SU-DHL-6 (cell line): ENCODE data around the gene SERTAD3.
"Not testable (repeated sequence)": the region's sequence is repeated elsewhere in the genome, so short reads cannot be mapped to it uniquely, and the experiment has no call there.

Source experiments
- H2AFZ ChIP-seq: fragments of 200-600 bp; sonication (generic); 2 replicates; pipeline ENCODE4 v1.6.1; 2014; ENCODE audit warnings: low read depth, mild to moderate bottlenecking, moderate library complexity, mixed read lengths, antibody characterized with exemption, low read length; ENCODE audit not compliant: severe bottlenecking
- H3F3A ChIP-seq: fragments of 200-600 bp; shearing (Covaris generic); 2 replicates; pipeline ENCODE4 v1.6.0; 2016; ENCODE audit warnings: antibody characterized with exemption, mild to moderate bottlenecking; ENCODE audit not compliant: insufficient read depth
- H3K27ac ChIP-seq: fragments of 200-600 bp; sonication (generic); 2 replicates; pipeline ENCODE4 v1.5.1; 2016; ENCODE audit warnings: low read depth, mild to moderate bottlenecking, low read length, moderate library complexity, mixed read lengths
- H3K27me3 ChIP-seq: fragments of 200-600 bp; sonication (generic), shearing (Covaris generic); 2 replicates; pipeline ENCODE4 v1.6.0; 2014; ENCODE audit warnings: mild to moderate bottlenecking, low read length
- H3K36me3 ChIP-seq: fragments of 200-600 bp; sonication (generic); 2 replicates; pipeline ENCODE4 v1.6.1; 2014; ENCODE audit warnings: mild to moderate bottlenecking, low read length, mixed read lengths
- H3K4me2 ChIP-seq: fragments of 300-600, 200-600 bp; shearing (Covaris generic), sonication (generic); 2 replicates; pipeline ENCODE4 v1.6.0; 2014; ENCODE audit warnings: low read length, low read depth, mild to moderate bottlenecking; ENCODE audit not compliant: poor library complexity, severe bottlenecking
- H3K4me3 ChIP-seq: fragments of 200-600 bp; sonication (generic); 2 replicates; pipeline ENCODE4 v1.5.1; 2014; ENCODE audit warnings: antibody characterized with exemption, low read length, mild to moderate bottlenecking, mixed read lengths; ENCODE audit not compliant: insufficient read depth, poor library complexity, severe bottlenecking
- H3K79me2 ChIP-seq: fragments of 200-600 bp; sonication (generic); 2 replicates; pipeline ENCODE4 v1.6.1; 2014; ENCODE audit warnings: mild to moderate bottlenecking, low read length, moderate library complexity; ENCODE audit not compliant: insufficient read depth
- H3K9ac ChIP-seq: fragments of 200-600 bp; sonication (generic); 2 replicates; pipeline ENCODE4 v1.7.0; 2014; ENCODE audit warnings: mild to moderate bottlenecking, low read length
- H3K9me2 ChIP-seq: fragments of 200-600 bp; sonication (generic); replicated peaks from 2 replicates; pipeline ENCODE4 v1.6.1; 2014; ENCODE audit warnings: low read length; ENCODE audit not compliant: insufficient read depth
- H3K9me3 ChIP-seq: fragments of 200-600 bp; sonication (generic); 2 replicates; pipeline ENCODE4 v1.6.1; 2014; ENCODE audit warnings: low read length, mixed read lengths; ENCODE audit not compliant: insufficient read depth
- H4K20me1 ChIP-seq: fragments of 200-600 bp; sonication (generic); 2 replicates; pipeline ENCODE4 v1.6.1; 2014; ENCODE audit warnings: low read depth, mild to moderate bottlenecking, antibody characterized with exemption, low read length, moderate library complexity, mixed read lengths
- CTCF ChIP-seq: fragments of 200-600 bp; sonication (generic); IDR thresholded peaks from one replicate; pipeline ENCODE4 v1.5.1; 2017; ENCODE audit warnings: antibody characterized with exemption, mild to moderate bottlenecking, low read length, moderate library complexity; ENCODE audit not compliant: insufficient read depth, poor library complexity, severe bottlenecking
- EZH2phosphoT487 ChIP-seq: fragments of 200-600 bp; sonication (generic), shearing (Covaris generic); conservative IDR thresholded peaks from 2 replicates; pipeline ENCODE4 v1.6.1; 2018; ENCODE audit warnings: mild to moderate bottlenecking, antibody characterized with exemption, low read length, moderate library complexity, mixed read lengths

The SERTAD3 gene

GRCh38 chr19:40457953-40458596 lies 13.9 kb upstream of the SERTAD3 start:
- Histone ChIP-seq H3K27ac (no peak overlapping the region), H3K27me3 (no peaks in the 10 kb centered on the region), H3K9ac (no peak overlapping the region), H3K36me3 (no peaks in the 10 kb centered on the region), H3K4me3 (no peak overlapping the region), H2AFZ (no peak overlapping the region), H3K79me2 (no peaks in the 10 kb centered on the region), H4K20me1 (no peaks in the 10 kb centered on the region), H3K4me2 (no peak overlapping the region), H3K9me2 (no peaks in the 10 kb centered on the region), H3F3A (no peaks in the 10 kb centered on the region), H3K9me3 (no peaks in the 10 kb centered on the region)
- TF ChIP-seq CTCF, result no peak
- no peak for TF ChIP-seq EZH2phosphoT487

GRCh38 chr19:40457048-40457447 lies 12.9 kb upstream of the SERTAD3 start:
- Histone ChIP-seq H3K9me3 (no peaks in the 10 kb centered on the region), H3K36me3 (no peaks in the 10 kb centered on the region), H3K27ac (no peak overlapping the region), H4K20me1 (no peaks in the 10 kb centered on the region), H3K27me3 (no peaks in the 10 kb centered on the region), H3K79me2 (no peaks in the 10 kb centered on the region), H3K4me2 (no peak overlapping the region), H3K9me2 (no peaks in the 10 kb centered on the region), H3K4me3 (no peak overlapping the region), H3F3A (no peaks in the 10 kb centered on the region), H3K9ac (no peak overlapping the region), H2AFZ (no peak overlapping the region)
- TF ChIP-seq CTCF, result no peak
- no peak for TF ChIP-seq EZH2phosphoT487

DNA sequence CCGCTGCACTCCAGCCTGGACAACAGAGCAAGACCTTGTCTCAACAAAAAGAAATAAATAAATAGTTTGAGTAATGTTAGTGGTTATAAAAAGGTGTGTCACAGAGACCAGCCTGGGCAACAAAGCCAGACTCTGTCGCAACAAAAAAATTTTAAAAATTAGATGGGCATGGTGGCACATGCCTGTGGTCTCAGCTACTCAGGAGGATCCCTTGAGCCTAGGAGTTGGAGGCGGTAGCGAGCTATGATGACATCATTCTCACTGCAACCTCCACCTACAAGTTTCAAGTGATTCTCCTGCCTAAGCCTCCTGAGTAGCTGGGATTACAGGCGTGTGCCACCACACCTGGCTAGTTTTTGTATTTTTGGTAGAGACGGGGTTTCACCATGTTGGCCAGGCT lies 9.8 kb upstream of the SERTAD3 start:
- not testable (repeated sequence) for H3K4me2 ChIP-seq, H3K9ac ChIP-seq, H3K9me2 ChIP-seq, H3K27ac ChIP-seq, H3K36me3 ChIP-seq, H3F3A ChIP-seq, H2AFZ ChIP-seq, H4K20me1 ChIP-seq, H3K79me2 ChIP-seq, H3K9me3 ChIP-seq, H3K27me3 ChIP-seq, H3K4me3 ChIP-seq

DNA sequence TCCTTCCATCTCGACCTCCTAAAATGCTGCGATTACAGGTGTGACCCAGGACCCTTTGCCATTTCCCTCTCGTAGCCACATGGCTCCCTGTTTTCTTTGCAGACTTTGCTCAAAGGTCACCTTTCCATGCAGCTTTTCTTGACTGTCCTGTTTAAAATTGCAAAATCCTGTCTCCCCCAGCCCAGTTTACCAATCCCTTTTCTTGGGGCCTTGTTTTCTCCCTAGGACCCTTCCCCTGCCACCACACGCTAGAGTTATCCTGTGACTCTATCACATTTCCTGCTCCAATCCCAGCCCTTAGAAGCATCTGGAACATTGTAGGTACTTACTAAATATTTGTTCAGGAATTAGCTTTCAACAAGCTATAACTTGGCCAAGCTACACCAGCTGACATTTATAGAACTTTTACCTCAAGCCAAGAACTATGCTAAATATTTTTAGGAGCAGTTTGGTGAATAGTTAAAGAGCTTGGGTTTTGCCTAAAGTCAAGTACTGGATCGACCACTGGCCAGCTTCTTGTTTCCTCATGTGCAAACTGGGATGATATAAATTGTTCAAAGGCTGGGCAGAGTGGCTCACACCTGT lies 9.1 kb upstream of the SERTAD3 start:
- Histone ChIP-seq H4K20me1 (no peaks in the 10 kb centered on the region), H2AFZ (no peak overlapping the region), H3K9ac (no peak overlapping the region), H3K27ac (no peak overlapping the region), H3K27me3 (no peaks in the 10 kb centered on the region), H3K9me2 (no peaks in the 10 kb centered on the region), H3K4me2 (no peak overlapping the region), H3K4me3 (no peak overlapping the region), H3K36me3 (no peaks in the 10 kb centered on the region), H3F3A (no peaks in the 10 kb centered on the region), H3K9me3 (no peaks in the 10 kb centered on the region), H3K79me2 (no peaks in the 10 kb centered on the region)
- TF ChIP-seq CTCF (no peak), EZH2phosphoT487 (no peak)
